GM18951 (cell line): Measurements from ENCODE around the gene EXOC2.

ENCODE experiments used
- POLR2A ChIP-seq: IDR thresholded peaks from 4 replicates; pipeline ENCODE4 v1.6.1; 2011; ENCODE audit warnings: mild to moderate bottlenecking; ENCODE audit not compliant: insufficient read length, insufficient read depth; ENCODE audit errors: extremely low read depth
- in situ Hi-C: fragments of 300-500 bp; cut with MboI; formaldehyde crosslinking; loops from one replicate; pipeline ENCODE4 v1.12.0; 2022; ENCODE audit warnings: low sequenced_read_pairs, mixed read lengths, inconsistent platforms; ENCODE audit not compliant: unreplicated experiment

EXOC2 gene

GRCh38 chr6:656460-657252 lies 36.3 kb downstream of the EXOC2 start, which contains the start of gene HUS1B:
Gene HUS1B (minus strand): TSS chr6:657100. CDS start chr6:656944, 156 bp downstream.
- TF ChIP-seq POLR2A: no peak
- in situ Hi-C loops: no loop called here

- in situ Hi-C loops: no loop called here
- no peak for TF ChIP-seq POLR2A
Measured at GRCh38 chr6:654136-654535, 38.8 kb downstream of the EXOC2 start.

GRCh38 chr6:652865-653264 lies 40.1 kb downstream of the EXOC2 start:
- in situ Hi-C loops: no loop called here
- TF ChIP-seq POLR2A: no peak

- in situ Hi-C loops: no loop called here
- TF ChIP-seq POLR2A: no peak
Measured at GRCh38 chr6:650098-650497, 42.8 kb downstream of the EXOC2 start.

- no peak for TF ChIP-seq POLR2A
- in situ Hi-C loops: no loop called here
Measured at GRCh38 chr6:642805-643204, 50.1 kb downstream of the EXOC2 start.

GRCh38 chr6:641225-641985 lies 51.5 kb downstream of the EXOC2 start:
- TF ChIP-seq POLR2A: no peak
- in situ Hi-C loops: no loop called here

GRCh38 chr6:636488-636887 lies 56.5 kb downstream of the EXOC2 start:
- no peak for TF ChIP-seq POLR2A
- in situ Hi-C loops: no loop called here

- in situ Hi-C loops: no loop called here
- no peak for TF ChIP-seq POLR2A
Measured at GRCh38 chr6:635233-635632, 57.7 kb downstream of the EXOC2 start.

- in situ Hi-C loops: no loop called here
- TF ChIP-seq POLR2A: no peak
Measured at GRCh38 chr6:633611-634010, 59.3 kb downstream of the EXOC2 start.

GRCh38 chr6:628766-629165 lies 64.2 kb downstream of the EXOC2 start:
- no peak for TF ChIP-seq POLR2A
- in situ Hi-C loops: no loop called here

GRCh38 chr6:626236-626635 lies 66.7 kb downstream of the EXOC2 start:
- in situ Hi-C loops: no loop called here
- TF ChIP-seq POLR2A: no peak

- in situ Hi-C loops: no loop called here
- TF ChIP-seq POLR2A: no peak
Measured at GRCh38 chr6:624979-625378, 68.0 kb downstream of the EXOC2 start.

GRCh38 chr6:622462-622861 lies 70.5 kb downstream of the EXOC2 start:
- in situ Hi-C loops: no loop called here
- TF ChIP-seq POLR2A: no peak

- TF ChIP-seq POLR2A: no peak
- in situ Hi-C loops: no loop called here
Measured at GRCh38 chr6:621931-622330, 71.0 kb downstream of the EXOC2 start.
